H9 (cell line): Measurements from ENCODE around the gene NHERF2. TPM values are rescaled to one million over a fixed set of nuclear protein-coding genes. Genes with fewer than 3 reads are reported as not detected.

Experiments used
- DNase-seq: peaks from one replicate; pipeline ENCODE4 v3.0.0-alpha.2; 2017
- H2AFZ ChIP-seq: one replicate; pipeline ENCODE4 v1.6.1; 2013; ENCODE audit warnings: mild to moderate bottlenecking, low read length, control low read depth, moderate library complexity
- H2AK5ac ChIP-seq: 2 replicates; pipeline ENCODE4 v1.6.1; 2013; ENCODE audit warnings: low read length, control low read depth, mixed read lengths; ENCODE audit not compliant: insufficient read length
- H2BK120ac ChIP-seq: one replicate; pipeline ENCODE4 v1.6.1; 2013; ENCODE audit warnings: low read depth, mild to moderate bottlenecking, low read length, control low read depth, inconsistent platforms; ENCODE audit not compliant: poor library complexity, severe bottlenecking
- H2BK12ac ChIP-seq: 2 replicates; pipeline ENCODE4 v1.6.1; 2013; ENCODE audit warnings: low read length, control low read depth, mixed read lengths, low read depth; ENCODE audit not compliant: insufficient read length
- H2BK15ac ChIP-seq: 2 replicates; pipeline ENCODE4 v1.6.1; 2013; ENCODE audit warnings: low read depth, low read length, control low read depth
- H2BK20ac ChIP-seq: one replicate; pipeline ENCODE4 v1.6.1; 2013; ENCODE audit warnings: low read depth, mild to moderate bottlenecking, low read length, control low read depth, inconsistent platforms; ENCODE audit not compliant: poor library complexity, severe bottlenecking
- H2BK5ac ChIP-seq: 2 replicates; pipeline ENCODE4 v1.6.1; 2013; ENCODE audit warnings: low read length, control low read depth, mixed read lengths; ENCODE audit not compliant: insufficient read length
- H3K14ac ChIP-seq: 2 replicates; pipeline ENCODE4 v1.6.1; 2013; ENCODE audit warnings: low read length, control low read depth; ENCODE audit not compliant: insufficient read depth
- H3K18ac ChIP-seq: 2 replicates; pipeline ENCODE4 v1.6.1; 2013; ENCODE audit warnings: low read depth, mild to moderate bottlenecking, mixed read lengths, low read length, control low read depth; ENCODE audit not compliant: insufficient read length
- H3K23ac ChIP-seq: 2 replicates; pipeline ENCODE4 v1.6.1; 2013; ENCODE audit warnings: low read length, control low read depth, mixed read lengths, low read depth; ENCODE audit not compliant: insufficient read length
- H3K23me2 ChIP-seq: 2 replicates; pipeline ENCODE4 v1.6.1; 2013; ENCODE audit warnings: low read depth, mild to moderate bottlenecking, mixed read lengths, low read length, control low read depth; ENCODE audit not compliant: insufficient read length, poor library complexity, severe bottlenecking
- H3K27ac ChIP-seq: 2 replicates; pipeline ENCODE4 v1.5.1; 2013; ENCODE audit warnings: low read length, control low read depth, mixed read lengths, low read depth; ENCODE audit not compliant: insufficient read length
- H3K27me3 ChIP-seq: 2 replicates; pipeline ENCODE4 v1.6.1; 2013; ENCODE audit warnings: low read length, control low read depth, inconsistent platforms; ENCODE audit not compliant: insufficient read depth
- H3K4ac ChIP-seq: 2 replicates; pipeline ENCODE4 v1.6.1; 2013; ENCODE audit warnings: low read depth, mild to moderate bottlenecking, control low read depth, inconsistent platforms, low read length, moderate library complexity
- H3K4me1 ChIP-seq: 2 replicates; pipeline ENCODE4 v1.6.1; 2013; ENCODE audit warnings: low read length, control low read depth, inconsistent platforms; ENCODE audit not compliant: insufficient read depth
- H3K4me2 ChIP-seq: 2 replicates; pipeline ENCODE4 v1.6.1; 2013; ENCODE audit warnings: low read length, control low read depth, mixed read lengths; ENCODE audit not compliant: insufficient read length, insufficient read depth
- H3K56ac ChIP-seq: 2 replicates; pipeline ENCODE4 v1.6.1; 2013; ENCODE audit warnings: low read depth, mild to moderate bottlenecking, mixed read lengths, low read length, control low read depth; ENCODE audit not compliant: insufficient read length
- H3K79me1 ChIP-seq: 2 replicates; pipeline ENCODE4 v1.6.1; 2013; ENCODE audit warnings: low read depth, mild to moderate bottlenecking, moderate library complexity, low read length, control low read depth, inconsistent platforms; ENCODE audit not compliant: insufficient read depth, poor library complexity, severe bottlenecking
- H3K79me2 ChIP-seq: 2 replicates; pipeline ENCODE4 v1.6.1; 2013; ENCODE audit warnings: low read length, control low read depth, inconsistent platforms; ENCODE audit not compliant: insufficient read depth
- H3K9ac ChIP-seq: 2 replicates; pipeline ENCODE4 v1.6.1; 2013; ENCODE audit warnings: low read length, control low read depth, mixed read lengths; ENCODE audit not compliant: insufficient read length; ENCODE audit errors: extremely low read depth
- H3K9me3 ChIP-seq: one replicate; pipeline ENCODE4 v1.6.1; 2013; ENCODE audit warnings: low read depth, low read length, inconsistent platforms; ENCODE audit not compliant: control insufficient read depth
- H3T11ph ChIP-seq: one replicate; pipeline ENCODE4 v1.6.1; 2013; ENCODE audit warnings: mild to moderate bottlenecking, low read length, control low read depth, inconsistent platforms
- H4K20me1 ChIP-seq: one replicate; pipeline ENCODE4 v1.6.1; 2013; ENCODE audit not compliant: control insufficient read depth, insufficient read length, insufficient read depth
- H4K5ac ChIP-seq: 2 replicates; pipeline ENCODE4 v1.6.1; 2013; ENCODE audit warnings: low read depth, mild to moderate bottlenecking, mixed read lengths, low read length, control low read depth; ENCODE audit not compliant: insufficient read length
- H4K8ac ChIP-seq: replicated peaks from 2 replicates; pipeline ENCODE4 v1.6.1; 2013; ENCODE audit warnings: low read length, control low read depth, mixed read lengths, low read depth; ENCODE audit not compliant: insufficient read length
- H4K91ac ChIP-seq: 2 replicates; pipeline ENCODE4 v1.6.1; 2013; ENCODE audit warnings: low read depth, mild to moderate bottlenecking, moderate library complexity, mixed read lengths, low read length, control low read depth; ENCODE audit not compliant: insufficient read length
- H3K27ac Mint-ChIP-seq, 3 experiments: 2 replicates in 2 of 3; 3 replicates in 1 of 3; pipeline ENCODE4 v1.8.0; 2020 to 2021; ENCODE audit warnings: mixed read lengths in 3 of 3, mild to moderate bottlenecking in 1 of 3, moderate library complexity in 1 of 3
- H3K27me3 Mint-ChIP-seq: 2 replicates; pipeline ENCODE4 v1.8.0; 2021; ENCODE audit warnings: low read depth, mild to moderate bottlenecking, moderate library complexity, mixed read lengths
- H3K36me3 Mint-ChIP-seq, 3 experiments: 2 replicates in 2 of 3; 3 replicates in 1 of 3; pipeline ENCODE4 v1.8.0; 2020 to 2021; ENCODE audit warnings: low read depth in 3 of 3, mixed read lengths in 3 of 3; ENCODE audit not compliant: insufficient read depth in 1 of 3
- H3K4me1 Mint-ChIP-seq, 2 experiments: 2 replicates each; pipeline ENCODE4 v1.8.0; 2020; ENCODE audit warnings: mixed read lengths in 2 of 2
- H3K4me3 Mint-ChIP-seq, 2 experiments: 2 replicates in 1 of 2; 3 replicates in 1 of 2; pipeline ENCODE4 v1.8.0; 2020 to 2021; ENCODE audit warnings: mild to moderate bottlenecking in 2 of 2, mixed read lengths in 2 of 2, moderate library complexity in 1 of 2
- H3K9me3 Mint-ChIP-seq, 2 experiments: 2 replicates in 1 of 2; 3 replicates in 1 of 2; pipeline ENCODE4 v1.8.0; 2020; ENCODE audit warnings: mild to moderate bottlenecking in 2 of 2, mixed read lengths in 2 of 2, moderate library complexity in 1 of 2
- CTCF ChIP-seq: fragments of 200-600 bp; sonication (generic); conservative IDR thresholded peaks from 3 replicates; pipeline ENCODE4 v1.8.0; 2021; ENCODE audit warnings: antibody characterized with exemption, mild to moderate bottlenecking
- WGBS: extraction: QIAGEN DNeasy Blood & Tissue Kit; methylation state at CpG from one replicate; pipeline ENCODE4 v1.1.7; 2013; ENCODE audit warnings: missing lambda C conversion rate, low lambda C conversion rate, mixed read lengths; ENCODE audit not compliant: insufficient read length; ENCODE audit errors: extremely low coverage; 5-methylcytosine and 5-hydroxymethylcytosine counted together
- total RNA-seq: library from RNA; stranded (reverse); gene quantifications from 2 replicates; pipeline ENCODE4 v1.2.1, GENCODE V29; 2021

NHERF2 gene
- total RNA-seq, 1 experiment from 2014 or later, result 15.3 TPM

GRCh38 chr16:2008631-2009163, 18.0 kb upstream of the NHERF2 start:
- Mint-ChIP-seq H3K4me3 (peak overlapping the region; percentile 78 to 81), H3K27me3 (no peaks in the 10 kb centered on the region; the same call in 1 of the 2 replicates), H3K36me3 (peaks cover 5 to 16% (median 12%) of the 10 kb centered on the region in 3 experiments), H3K9me3 (no peaks in the 10 kb centered on the region; a peak in 1 of 5 replicates), H3K4me1 (peaks cover 22 to 36% of the 10 kb centered on the region in 2 experiments), H3K27ac (no peak overlapping the region; a peak in 1 of 7 replicates)
- no peaks in the 10 kb centered on the region for H3K27me3 ChIP-seq
- H3K56ac ChIP-seq, result no peak overlapping the region
- H3K4ac ChIP-seq, result no peak overlapping the region
- H3K23ac ChIP-seq, result no peak overlapping the region
- H4K5ac ChIP-seq, result no peak overlapping the region
- H4K20me1 ChIP-seq, result no peaks in the 10 kb centered on the region
- H2AK5ac ChIP-seq, result no peak overlapping the region
- peaks cover 21% of the 10 kb centered on the region for H3K79me1 ChIP-seq
- H3K4me1 ChIP-seq, result peaks cover 6% of the 10 kb centered on the region; the same call in 1 of the 2 replicates
- no peak overlapping the region for H4K91ac ChIP-seq
- no peak overlapping the region for H3K14ac ChIP-seq
- H3K23me2 ChIP-seq, result peaks cover 11% of the 10 kb centered on the region
- no peak overlapping the region for H3K27ac ChIP-seq
- H2BK15ac ChIP-seq, result no peak overlapping the region
- no peak overlapping the region for H2BK5ac ChIP-seq
- H3K9me3 ChIP-seq, result no peaks in the 10 kb centered on the region
- H4K8ac ChIP-seq, result no peak overlapping the region
- no peak for DNase-seq
- H2BK120ac ChIP-seq, result no peak overlapping the region
- no peak overlapping the region for H2BK12ac ChIP-seq
- H2AFZ ChIP-seq, result no peak overlapping the region
- peak overlapping the region; percentile 73 for H3K4me2 ChIP-seq
- no peak for TF ChIP-seq CTCF
- H2BK20ac ChIP-seq, result no peak overlapping the region
- H3T11ph ChIP-seq, result no peak overlapping the region
- H3K18ac ChIP-seq, result no peak overlapping the region
- peaks cover 26% of the 10 kb centered on the region; the same call in 1 of the 2 replicates for H3K79me2 ChIP-seq
- no CpG with 5 or more reads among the region's 23 CpGs for WGBS
- H3K9ac ChIP-seq, result peak overlapping the region; percentile 77
